MM.1S (cell line): ENCODE results near the gene ENTPD3.

ENCODE experiments used
- DNase-seq: peaks from one replicate; pipeline ENCODE4 v3.0.0-alpha.2; 2015
- H2AFZ ChIP-seq: fragments of 300-600 bp; sonication (generic); 2 replicates; pipeline ENCODE4 v1.6.0; 2016; ENCODE audit warnings: antibody characterized with exemption, low read length
- H3F3A ChIP-seq: fragments of 300-600 bp; sonication (generic); 2 replicates; pipeline ENCODE4 v1.6.1; 2016; ENCODE audit warnings: mild to moderate bottlenecking, antibody characterized with exemption, low read length, moderate library complexity, mixed read lengths; ENCODE audit not compliant: insufficient read depth
- H3K27ac ChIP-seq: fragments of 300-600 bp; sonication (generic); 2 replicates; pipeline ENCODE4 v1.5.1; 2016; ENCODE audit warnings: mild to moderate bottlenecking, low read length
- H3K27me3 ChIP-seq: fragments of 300-600 bp; sonication (generic); replicated peaks from 2 replicates; pipeline ENCODE4 v1.6.0; 2016; ENCODE audit warnings: low read length; ENCODE audit not compliant: insufficient read depth
- H3K36me3 ChIP-seq: fragments of 300-600 bp; sonication (generic); replicated peaks from 2 replicates; pipeline ENCODE4 v1.6.1; 2016; ENCODE audit warnings: mild to moderate bottlenecking, low read length, mixed read lengths; ENCODE audit not compliant: insufficient read depth
- H3K4me1 ChIP-seq: fragments of 300-600 bp; sonication (generic); 2 replicates; pipeline ENCODE4 v1.6.1; 2016; ENCODE audit warnings: low read length, mixed read lengths
- H3K4me2 ChIP-seq: fragments of 300-600 bp; sonication (generic); 2 replicates; pipeline ENCODE4 v1.6.0; 2016; ENCODE audit warnings: low read depth, low read length
- H3K4me3 ChIP-seq: fragments of 300-600 bp; sonication (generic); 2 replicates; pipeline ENCODE4 v1.5.1; 2016; ENCODE audit warnings: low read length, mixed read lengths
- H3K79me2 ChIP-seq: fragments of 300-600 bp; sonication (generic); 2 replicates; pipeline ENCODE4 v1.6.1; 2016; ENCODE audit warnings: mixed run types, low read length, mixed read lengths
- H3K9ac ChIP-seq: fragments of 300-600 bp; sonication (generic); 2 replicates; pipeline ENCODE4 v1.6.1; 2016; ENCODE audit warnings: low read length, mixed read lengths
- H3K9me2 ChIP-seq: fragments of 300-600 bp; sonication (generic); replicated peaks from 2 replicates; pipeline ENCODE4 v1.6.1; 2016; ENCODE audit warnings: mild to moderate bottlenecking, low read length, mixed read lengths; ENCODE audit not compliant: insufficient read depth
- H3K9me3 ChIP-seq: fragments of 300-600 bp; sonication (generic); replicated peaks from 2 replicates; pipeline ENCODE4 v1.6.1; 2016; ENCODE audit warnings: mild to moderate bottlenecking, low read length, mixed read lengths; ENCODE audit not compliant: insufficient read depth
- H4K20me1 ChIP-seq: fragments of 300-600 bp; sonication (generic); 2 replicates; pipeline ENCODE4 v1.6.1; 2016; ENCODE audit warnings: mild to moderate bottlenecking, low read length, moderate library complexity, mixed read lengths; ENCODE audit not compliant: insufficient read depth
- CTCF ChIP-seq: fragments of 300-600 bp; sonication (generic); IDR thresholded peaks from 2 replicates; pipeline ENCODE4 v1.5.1; 2016; ENCODE audit warnings: antibody characterized with exemption, low read length, mixed read lengths
- EZH2 ChIP-seq: fragments of 300-600 bp; sonication (generic); optimal IDR thresholded peaks from 2 replicates; pipeline ENCODE3; 2017; ENCODE audit warnings: low read depth, mild to moderate bottlenecking, antibody characterized with exemption, low read length, mixed read lengths
- EZH2phosphoT487 ChIP-seq: fragments of 300-600 bp; sonication (generic); IDR thresholded peaks from 2 replicates; pipeline ENCODE4 v1.6.1; 2018; ENCODE audit warnings: antibody characterized with exemption, low read length

ENTPD3 gene

GRCh38 chr3:40387895-40388254 is 891 bp downstream of the ENTPD3 start:
- Histone ChIP-seq H3K9me2 (no peaks in the 10 kb centered on the region), H3K9me3 (no peaks in the 10 kb centered on the region), H2AFZ (no peak overlapping the region), H3K4me2 (no peak overlapping the region), H3K36me3 (no peaks in the 10 kb centered on the region), H3K79me2 (no peaks in the 10 kb centered on the region), H3K4me1 (no peaks in the 10 kb centered on the region), H3K4me3 (no peak overlapping the region), H3K27ac (no peak overlapping the region), H3F3A (no peaks in the 10 kb centered on the region), H3K27me3 (no peaks in the 10 kb centered on the region), H3K9ac (no peak overlapping the region), H4K20me1 (no peaks in the 10 kb centered on the region)
- no peak for DNase-seq
- no peak for TF ChIP-seq CTCF
- TF ChIP-seq EZH2phosphoT487: no peak
- TF ChIP-seq EZH2: no peak

- Histone ChIP-seq H2AFZ (no peak overlapping the region), H3F3A (no peaks in the 10 kb centered on the region), H3K9me2 (no peaks in the 10 kb centered on the region), H3K4me1 (no peaks in the 10 kb centered on the region), H3K79me2 (no peaks in the 10 kb centered on the region), H3K4me3 (no peak overlapping the region), H3K27me3 (no peaks in the 10 kb centered on the region), H3K36me3 (no peaks in the 10 kb centered on the region), H4K20me1 (no peaks in the 10 kb centered on the region), H3K9me3 (no peaks in the 10 kb centered on the region), H3K9ac (no peak overlapping the region), H3K27ac (no peak overlapping the region), H3K4me2 (no peak overlapping the region)
- TF ChIP-seq EZH2: no peak
- TF ChIP-seq CTCF: no peak
- no peak for TF ChIP-seq EZH2phosphoT487
- DNase-seq: no peak
Measured at GRCh38 chr3:40396406-40396805, 9.4 kb downstream of the ENTPD3 start.

GRCh38 chr3:40397129-40397528 is 10.1 kb downstream of the ENTPD3 start:
- Histone ChIP-seq H3K4me1 (no peaks in the 10 kb centered on the region), H3F3A (no peaks in the 10 kb centered on the region), H3K9ac (no peak overlapping the region), H3K4me2 (no peak overlapping the region), H3K9me3 (no peaks in the 10 kb centered on the region), H3K27ac (no peak overlapping the region), H4K20me1 (no peaks in the 10 kb centered on the region), H3K27me3 (no peaks in the 10 kb centered on the region), H2AFZ (no peak overlapping the region), H3K9me2 (no peaks in the 10 kb centered on the region), H3K4me3 (no peak overlapping the region), H3K79me2 (no peaks in the 10 kb centered on the region), H3K36me3 (no peaks in the 10 kb centered on the region)
- TF ChIP-seq EZH2phosphoT487 (no peak), CTCF (no peak), EZH2 (no peak)
- DNase-seq: no peak

- Histone ChIP-seq H3K27me3 (no peaks in the 10 kb centered on the region), H3K4me3 (no peak overlapping the region), H3K9ac (no peak overlapping the region), H3K9me2 (no peaks in the 10 kb centered on the region), H3K36me3 (no peaks in the 10 kb centered on the region), H3K9me3 (no peaks in the 10 kb centered on the region), H3K4me2 (no peak overlapping the region), H3K79me2 (no peaks in the 10 kb centered on the region), H4K20me1 (no peaks in the 10 kb centered on the region), H2AFZ (no peak overlapping the region), H3K27ac (no peak overlapping the region), H3K4me1 (no peaks in the 10 kb centered on the region), H3F3A (no peaks in the 10 kb centered on the region)
- TF ChIP-seq EZH2phosphoT487 (no peak), CTCF (no peak), EZH2 (no peak)
- DNase-seq: no peak
Measured at GRCh38 chr3:40397912-40398311, 10.9 kb downstream of the ENTPD3 start.
